ENCODE measurements around the gene RPS6KB2.

Gene RPS6KB2

DNA sequence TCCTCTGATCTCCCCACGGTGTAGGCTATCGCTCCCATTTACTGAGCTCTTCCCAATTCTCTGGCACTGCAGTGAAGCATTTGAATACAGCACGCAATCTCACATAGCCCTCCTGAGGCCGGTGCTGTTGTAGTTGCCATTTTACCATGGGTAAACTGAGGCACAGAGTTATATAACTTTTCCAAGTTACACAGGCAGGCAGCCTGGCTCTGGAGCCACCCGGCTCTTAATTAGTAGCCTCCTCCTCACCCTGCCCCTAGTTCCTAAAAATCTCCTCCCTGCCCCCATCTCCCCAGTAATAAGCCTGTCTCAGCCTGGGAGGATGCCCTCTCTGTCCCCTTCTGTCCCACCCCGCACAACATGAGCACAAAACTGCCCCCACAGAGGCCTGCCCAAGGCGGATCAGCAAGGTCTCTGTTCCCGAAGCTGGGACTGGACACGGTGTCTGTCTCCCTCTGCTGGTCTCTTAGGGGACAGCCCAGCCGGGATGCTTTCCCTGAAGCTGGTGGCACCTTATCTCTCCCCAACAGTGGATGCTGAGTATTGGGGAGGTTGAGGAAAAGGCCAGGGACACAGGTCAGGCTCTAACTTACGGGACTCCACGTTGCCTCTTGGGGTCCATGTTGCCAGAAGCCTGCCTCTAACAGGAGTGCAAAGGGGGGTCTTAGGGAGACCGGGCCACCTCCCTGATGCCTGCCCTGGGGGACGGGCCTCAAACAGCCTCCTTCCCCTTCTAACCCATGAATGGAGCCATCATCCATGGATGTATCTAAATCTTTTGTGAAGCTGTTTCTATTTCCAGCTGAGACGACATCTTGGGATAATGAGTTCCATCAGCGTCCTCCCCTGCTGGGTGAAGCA is 45.8 kb upstream of the RPS6KB2 start:
- H3K9me3 ChIP-seq (ENCODE audit: severe bottlenecking), result no peaks in the 10 kb centered on the region
- TF ChIP-seq CTCF (IDR thresholded peaks at IDR 0.05; ENCODE audit: low read depth, low read length), result peak; percentile 99
- H3K27me3 ChIP-seq (ENCODE audit: insufficient read depth, low read depth, severe bottlenecking), result no peaks in the 10 kb centered on the region
- no peak overlapping the region for H3K4me3 ChIP-seq (ENCODE audit: low read depth, low read length)
- H3K27ac ChIP-seq, result no peak overlapping the region
- H3K36me3 ChIP-seq, result no peaks in the 10 kb centered on the region
- DNase-seq, result peak; percentile 82

DNA sequence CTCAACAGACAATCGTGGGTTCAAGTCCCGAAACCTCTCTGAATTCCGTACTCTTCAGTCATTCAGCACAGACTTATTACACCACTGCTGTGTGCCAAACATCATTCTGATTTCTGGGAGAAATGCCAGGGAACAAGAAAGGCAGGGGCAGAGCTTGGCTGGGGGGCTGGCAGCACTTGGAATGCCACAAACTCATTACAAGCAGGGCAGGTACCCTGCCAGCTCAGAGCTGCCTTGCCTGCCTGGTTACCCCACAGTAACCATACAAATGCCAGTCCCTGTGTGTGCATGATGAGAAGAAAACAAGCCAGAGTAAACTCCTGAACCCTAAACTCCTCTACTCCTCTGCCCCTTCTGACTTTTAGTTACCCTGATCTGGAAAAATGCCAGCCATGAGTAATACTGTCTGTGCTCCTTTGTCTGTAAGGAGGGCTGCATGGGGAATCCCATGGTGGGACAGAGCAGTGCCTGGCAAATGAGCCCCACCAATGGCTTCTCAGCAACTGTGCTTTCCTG is 43.4 kb upstream of the RPS6KB2 start:
- DNase-seq, result no peak
- TF ChIP-seq CTCF (IDR thresholded peaks at IDR 0.05; ENCODE audit: low read depth, low read length), result no peak
- Histone ChIP-seq H3K36me3 (no peaks in the 10 kb centered on the region), H3K4me3 (ENCODE audit: low read depth, low read length) (no peak overlapping the region), H3K9me3 (ENCODE audit: severe bottlenecking) (no peaks in the 10 kb centered on the region), H3K27ac (no peak overlapping the region), H3K27me3 (ENCODE audit: insufficient read depth, low read depth, severe bottlenecking) (no peaks in the 10 kb centered on the region)

GRCh38 chr11:67387069-67387468 is 41.2 kb upstream of the RPS6KB2 start:
- TF ChIP-seq CTCF (IDR thresholded peaks at IDR 0.05; ENCODE audit: low read depth, low read length), result no peak
- H3K27ac ChIP-seq, result peak overlapping the region; percentile 88
- H3K9me3 ChIP-seq (ENCODE audit: severe bottlenecking), result no peaks in the 10 kb centered on the region
- H3K27me3 ChIP-seq (ENCODE audit: insufficient read depth, low read depth, severe bottlenecking), result no peaks in the 10 kb centered on the region
- H3K36me3 ChIP-seq, result no peaks in the 10 kb centered on the region
- peak; percentile 65 for DNase-seq
- H3K4me3 ChIP-seq (ENCODE audit: low read depth, low read length), result peak overlapping the region; percentile 0; the same call in 1 of the 2 replicates

- Histone ChIP-seq H3K27ac (peak overlapping the region; percentile 88), H3K27me3 (ENCODE audit: insufficient read depth, low read depth, severe bottlenecking) (no peaks in the 10 kb centered on the region), H3K4me3 (ENCODE audit: low read depth, low read length) (peak overlapping the region; percentile 14; the same call in 1 of the 2 replicates), H3K9me3 (ENCODE audit: severe bottlenecking) (no peaks in the 10 kb centered on the region), H3K36me3 (peaks cover under 1% of the 10 kb centered on the region; the same call in 1 of the 2 replicates)
- no peak for TF ChIP-seq CTCF (IDR thresholded peaks at IDR 0.05; ENCODE audit: low read depth, low read length)
- DNase-seq, result peak; percentile 92
These were observed 40.8 kb upstream of the RPS6KB2 start for GRCh38 chr11:67387518-67387917.

GRCh38 chr11:67389477-67389876 is 38.8 kb upstream of the RPS6KB2 start:
- H3K36me3 ChIP-seq, result peaks cover 17% of the 10 kb centered on the region
- peak; percentile 83 for TF ChIP-seq CTCF (IDR thresholded peaks at IDR 0.05; ENCODE audit: low read depth, low read length)
- no peaks in the 10 kb centered on the region for H3K9me3 ChIP-seq (ENCODE audit: severe bottlenecking)
- no peaks in the 10 kb centered on the region for H3K27me3 ChIP-seq (ENCODE audit: insufficient read depth, low read depth, severe bottlenecking)
- no peak overlapping the region for H3K4me3 ChIP-seq (ENCODE audit: low read depth, low read length)
- peak; percentile 78 for DNase-seq
- peak overlapping the region; percentile 88 for H3K27ac ChIP-seq

All from WERI-Rb-1 (cell line).